HCEC 1CT (cell line): Measurements from ENCODE around the gene DRC7.
"Not testable (repeated sequence)": the region's sequence is repeated elsewhere in the genome, so short reads cannot be mapped to it uniquely, and the experiment has no call there.

Source experiments
- DNase-seq: peaks from one replicate; pipeline ENCODE4 v3.0.0-alpha.2; 2017

DRC7 gene

GRCh38 chr16:57661510-57661909, 33.1 kb upstream of the DRC7 start:
- DNase-seq, result no peak

GRCh38 chr16:57661936-57662906, 32.4 kb upstream of the DRC7 start:
- no peak for DNase-seq

GRCh38 chr16:57663436-57663835, 31.2 kb upstream of the DRC7 start:
- DNase-seq, result no peak

- no peak for DNase-seq
These were observed 30.5 kb upstream of the DRC7 start for GRCh38 chr16:57663917-57664661.

GRCh38 chr16:57664662-57665025, 30.0 kb upstream of the DRC7 start:
- DNase-seq, result no peak

- no peak for DNase-seq
These were observed 29.1 kb upstream of the DRC7 start for GRCh38 chr16:57665541-57665940.

- DNase-seq, result no peak
These were observed 28.1 kb upstream of the DRC7 start for GRCh38 chr16:57666353-57667047.

GRCh38 chr16:57667048-57667525, 27.5 kb upstream of the DRC7 start:
- DNase-seq, result no peak

- peak; percentile 6 for DNase-seq
These were observed 26.9 kb upstream of the DRC7 start for GRCh38 chr16:57667526-57668262.

- DNase-seq, result no peak
These were observed 26.4 kb upstream of the DRC7 start, which contains the start of gene ADGRG3 for GRCh38 chr16:57668263-57668571. TSS of gene ADGRG3 (plus strand) at chr16:57668306. CDS start at chr16:57668348, 42 bp downstream.

GRCh38 chr16:57668630-57669475, 25.8 kb upstream of the DRC7 start:
- no peak for DNase-seq

- no peak for DNase-seq
These were observed 25.0 kb upstream of the DRC7 start for GRCh38 chr16:57669476-57670162.

- DNase-seq, result no peak
These were observed 24.4 kb upstream of the DRC7 start for GRCh38 chr16:57670196-57670595.

- DNase-seq, result not testable (repeated sequence)
These were observed 23.2 kb upstream of the DRC7 start for GRCh38 chr16:57671451-57671850.

- no peak for DNase-seq
These were observed 22.2 kb upstream of the DRC7 start for GRCh38 chr16:57672416-57672815.

- no peak for DNase-seq
These were observed 21.8 kb upstream of the DRC7 start for GRCh38 chr16:57672824-57673223.

GRCh38 chr16:57675741-57676551, 18.7 kb upstream of the DRC7 start:
- no peak for DNase-seq

- DNase-seq, result no peak
These were observed 18.0 kb upstream of the DRC7 start for GRCh38 chr16:57676553-57677085.

GRCh38 chr16:57677622-57678369, 16.8 kb upstream of the DRC7 start:
- DNase-seq, result no peak
